ENCODE measurements around the gene ARHGAP18. TPM values are rescaled to one million over a fixed set of nuclear protein-coding genes. Genes with fewer than 3 reads are reported as not detected.

Gene ARHGAP18
- total RNA-seq, 1 donor from 2014 or later = 3.9 TPM

GRCh38 chr6:129684903-129685661 is 24.9 kb downstream of the ARHGAP18 start:
- H2AFZ ChIP-seq (replicated peaks) = no peak overlapping the region
- no peak overlapping the region for H3K4me3 Mint-ChIP-seq
- peaks cover 7% of the 10 kb centered on the region for H3K4me1 Mint-ChIP-seq
- H3K9ac ChIP-seq = no peak overlapping the region
- TF ChIP-seq CTCF (IDR thresholded peaks at IDR 0.05) (no peak), EZH2 (IDR thresholded peaks at IDR 0.05) (no peak), EZH2phosphoT487 (IDR thresholded peaks at IDR 0.05) (no peak)
- H3K9me3 ChIP-seq (ENCODE audit: low read depth) = no peaks in the 10 kb centered on the region
- no peak overlapping the region for H3K27ac Mint-ChIP-seq
- H3K27ac ChIP-seq = no peak overlapping the region
- no peaks in the 10 kb centered on the region for H3K27me3 ChIP-seq
- no peaks in the 10 kb centered on the region for H3K79me2 ChIP-seq (ENCODE audit: low read depth)
- no peaks in the 10 kb centered on the region for H4K20me1 ChIP-seq (ENCODE audit: low read depth)
- no peak overlapping the region for H3K4me3 ChIP-seq
- H3K9me3 Mint-ChIP-seq = no peaks in the 10 kb centered on the region
- DNase-seq (ENCODE audit: low spot score) = no peak
- H3K36me3 Mint-ChIP-seq = no peaks in the 10 kb centered on the region
- H3K27me3 Mint-ChIP-seq (ENCODE audit: insufficient read depth, low read depth) = no peaks in the 10 kb centered on the region
- H3K36me3 ChIP-seq = no peaks in the 10 kb centered on the region
- H3K4me2 ChIP-seq = no peak overlapping the region
- H3F3A ChIP-seq (ENCODE audit: low read depth) = no peaks in the 10 kb centered on the region
- H3K4me1 ChIP-seq = no peaks in the 10 kb centered on the region

- no peak overlapping the region for H3K27ac ChIP-seq
- H3K36me3 ChIP-seq = no peaks in the 10 kb centered on the region
- no peaks in the 10 kb centered on the region for H3F3A ChIP-seq (ENCODE audit: low read depth)
- no peak for TF ChIP-seq EZH2phosphoT487 (IDR thresholded peaks at IDR 0.05)
- TF ChIP-seq CTCF (IDR thresholded peaks at IDR 0.05) = no peak
- TF ChIP-seq EZH2 (IDR thresholded peaks at IDR 0.05) = no peak
- H3K27ac Mint-ChIP-seq = no peak overlapping the region
- no peaks in the 10 kb centered on the region for H3K9me3 ChIP-seq (ENCODE audit: low read depth)
- no peak for DNase-seq (ENCODE audit: low spot score)
- H3K4me3 Mint-ChIP-seq = no peak overlapping the region
- no peak overlapping the region for H2AFZ ChIP-seq (replicated peaks)
- H3K9me3 Mint-ChIP-seq = no peaks in the 10 kb centered on the region
- no peaks in the 10 kb centered on the region for H3K27me3 Mint-ChIP-seq (ENCODE audit: insufficient read depth, low read depth)
- no peak overlapping the region for H3K4me2 ChIP-seq
- H3K9ac ChIP-seq = no peak overlapping the region
- no peaks in the 10 kb centered on the region for H3K36me3 Mint-ChIP-seq
- H3K4me1 Mint-ChIP-seq = peaks cover 7% of the 10 kb centered on the region
- no peaks in the 10 kb centered on the region for H3K4me1 ChIP-seq
- H3K79me2 ChIP-seq (ENCODE audit: low read depth) = no peaks in the 10 kb centered on the region
- no peaks in the 10 kb centered on the region for H3K27me3 ChIP-seq
- no peak overlapping the region for H3K4me3 ChIP-seq
- H4K20me1 ChIP-seq (ENCODE audit: low read depth) = no peaks in the 10 kb centered on the region
Observed at GRCh38 chr6:129684323-129684884, 25.6 kb downstream of the ARHGAP18 start.

GRCh38 chr6:129683601-129684322 is 26.2 kb downstream of the ARHGAP18 start:
- H3K36me3 ChIP-seq = no peaks in the 10 kb centered on the region
- DNase-seq (ENCODE audit: low spot score) = no peak
- no peaks in the 10 kb centered on the region for H3K79me2 ChIP-seq (ENCODE audit: low read depth)
- Mint-ChIP-seq H3K4me1 (peaks cover 7% of the 10 kb centered on the region), H3K9me3 (no peaks in the 10 kb centered on the region), H3K27ac (peak overlapping the region; percentile 2), H3K27me3 (ENCODE audit: insufficient read depth, low read depth) (no peaks in the 10 kb centered on the region), H3K4me3 (no peak overlapping the region), H3K36me3 (no peaks in the 10 kb centered on the region)
- no peaks in the 10 kb centered on the region for H3K9me3 ChIP-seq (ENCODE audit: low read depth)
- H3K27me3 ChIP-seq = no peaks in the 10 kb centered on the region
- no peaks in the 10 kb centered on the region for H3F3A ChIP-seq (ENCODE audit: low read depth)
- TF ChIP-seq CTCF (IDR thresholded peaks at IDR 0.05) (no peak), EZH2phosphoT487 (IDR thresholded peaks at IDR 0.05) (no peak), EZH2 (IDR thresholded peaks at IDR 0.05) (no peak)
- H3K27ac ChIP-seq = no peak overlapping the region
- H3K4me3 ChIP-seq = no peak overlapping the region
- H4K20me1 ChIP-seq (ENCODE audit: low read depth) = no peaks in the 10 kb centered on the region
- no peak overlapping the region for H3K4me2 ChIP-seq
- H3K9ac ChIP-seq = no peak overlapping the region
- H2AFZ ChIP-seq (replicated peaks) = no peak overlapping the region
- H3K4me1 ChIP-seq = no peaks in the 10 kb centered on the region

All from neural progenitor cell (in vitro differentiated cells).